IPS-18c (cell line): ENCODE measurements around the gene GTF2A1.

Experiments
- H3K4me3 ChIP-seq: 2 replicates; pipeline ENCODE4 v1.7.0; 2013; ENCODE audit warnings: low read depth, mild to moderate bottlenecking, low read length, moderate library complexity; ENCODE audit not compliant: insufficient read depth
- H3K9me3 ChIP-seq: one replicate; pipeline ENCODE4 v1.6.1; 2013; ENCODE audit warnings: mild to moderate bottlenecking, low read length, moderate library complexity; ENCODE audit not compliant: control insufficient read depth, insufficient read depth

GTF2A1 gene

DNA sequence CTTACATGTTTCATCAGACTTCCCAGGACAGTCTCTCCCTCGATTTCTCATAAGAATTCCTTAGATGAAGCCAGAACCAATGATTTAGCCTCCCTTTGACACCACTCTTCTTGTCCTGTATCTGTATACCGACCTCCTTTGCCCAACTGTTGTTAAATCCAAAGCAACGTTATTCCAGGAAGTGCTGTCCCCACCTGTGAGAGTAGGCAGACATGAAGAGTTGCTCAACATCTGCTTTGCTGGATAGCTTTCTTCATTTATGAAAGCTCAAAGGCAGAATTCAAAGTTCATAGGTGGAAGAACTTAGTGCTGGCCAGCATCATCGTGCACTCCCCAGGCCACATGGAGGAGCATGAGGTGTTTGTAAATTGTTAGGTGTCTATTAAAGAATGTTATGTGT is 55.6 kb downstream of the GTF2A1 start:
- Histone ChIP-seq H3K4me3 (no peak overlapping the region), H3K9me3 (no peaks in the 10 kb centered on the region)

DNA sequence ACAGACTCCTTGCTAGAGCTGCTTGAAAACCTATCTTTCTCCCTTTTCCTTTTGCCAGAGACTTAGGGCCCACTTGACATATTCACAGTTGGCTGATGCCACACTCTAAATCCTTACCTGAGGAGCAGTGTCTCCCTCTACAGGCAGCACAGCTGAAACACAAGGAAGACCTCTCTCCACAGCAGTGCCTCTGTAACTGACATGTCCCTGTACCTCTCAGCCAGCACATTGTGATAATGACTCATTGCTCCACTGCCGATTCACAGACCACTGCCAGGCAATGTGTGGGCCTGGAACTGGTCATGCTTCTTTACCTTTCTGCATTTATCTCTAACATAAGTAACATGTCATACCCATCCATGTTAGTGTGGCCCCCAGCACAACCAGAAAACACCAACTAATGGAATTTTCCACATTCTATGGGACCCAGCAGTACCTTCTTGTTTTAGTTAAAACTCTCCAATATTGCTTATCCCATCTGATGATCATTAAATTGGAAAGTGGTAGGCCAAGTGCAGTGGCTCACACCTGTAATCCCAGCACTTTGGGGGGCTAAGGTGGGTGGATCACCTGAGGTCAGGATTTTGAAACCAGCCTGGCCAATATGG is 56.5 kb downstream of the GTF2A1 start:
- no peaks in the 10 kb centered on the region for H3K9me3 ChIP-seq
- H3K4me3 ChIP-seq: no peak overlapping the region

DNA sequence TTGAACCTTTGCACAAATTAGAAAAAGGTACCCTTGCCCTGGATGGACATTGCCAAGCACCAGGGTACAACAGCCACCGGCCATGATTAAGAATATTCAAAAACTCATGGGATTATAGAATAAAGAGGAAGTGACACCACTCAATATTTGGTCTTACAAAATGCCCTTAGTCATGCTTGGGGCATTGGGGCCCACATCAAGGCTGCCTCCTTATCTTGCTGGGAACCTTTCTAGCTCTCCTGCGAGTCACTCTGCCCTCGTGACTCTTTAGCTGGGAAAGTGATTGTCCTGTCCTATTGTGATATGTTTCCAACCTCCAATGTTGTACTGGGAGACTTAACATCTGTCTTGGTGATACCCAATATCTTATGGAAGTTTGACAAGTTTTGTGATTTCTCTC is 57.8 kb downstream of the GTF2A1 start:
- no peak overlapping the region for H3K4me3 ChIP-seq
- H3K9me3 ChIP-seq: no peaks in the 10 kb centered on the region

GRCh38 chr14:81161749-81162148 is 59.0 kb downstream of the GTF2A1 start:
- no peaks in the 10 kb centered on the region for H3K9me3 ChIP-seq
- no peak overlapping the region for H3K4me3 ChIP-seq

DNA sequence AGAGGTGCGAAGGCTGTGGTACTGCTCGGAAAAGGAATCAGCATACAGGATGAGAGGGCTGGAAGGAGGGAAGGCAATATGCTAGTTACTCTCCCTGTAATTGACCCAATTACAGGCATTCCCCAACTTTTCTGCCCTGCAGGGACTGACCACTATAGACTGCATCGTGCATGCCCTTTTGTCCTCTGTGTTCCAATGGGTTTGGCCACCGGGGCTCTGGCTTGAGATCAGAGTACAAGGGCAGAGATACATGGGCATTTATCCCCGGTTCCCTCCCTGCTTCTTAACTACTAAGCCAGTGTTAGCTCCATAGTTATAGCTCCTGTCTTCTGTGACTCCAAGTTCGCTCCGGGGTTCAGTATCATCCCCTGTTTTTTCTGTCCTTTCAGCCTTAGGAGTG is 59.7 kb downstream of the GTF2A1 start:
- Histone ChIP-seq H3K9me3 (no peaks in the 10 kb centered on the region), H3K4me3 (no peak overlapping the region)

- Histone ChIP-seq H3K9me3 (no peaks in the 10 kb centered on the region), H3K4me3 (no peak overlapping the region)
These were observed 63.3 kb downstream of the GTF2A1 start for GRCh38 chr14:81157431-81157830.

DNA sequence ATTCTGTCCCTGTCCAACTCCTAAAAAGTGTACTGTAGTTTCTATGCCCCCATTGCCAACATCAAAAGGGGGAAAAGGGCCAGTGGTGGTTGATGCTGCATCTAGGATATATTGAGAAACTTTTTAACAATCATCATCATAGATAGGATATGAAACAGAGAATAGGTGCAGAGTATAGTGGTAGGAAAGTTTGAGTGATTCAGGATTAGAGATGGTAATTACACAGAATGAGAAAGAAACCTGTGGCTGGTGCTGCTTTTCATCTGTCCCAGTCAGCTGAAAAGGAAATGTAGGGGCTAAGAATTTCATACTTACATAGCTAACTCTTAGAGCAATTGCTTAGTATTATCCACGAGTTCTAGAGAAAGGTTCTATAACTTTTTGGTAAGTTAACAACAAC is 67.6 kb downstream of the GTF2A1 start:
- H3K9me3 ChIP-seq: no peaks in the 10 kb centered on the region
- H3K4me3 ChIP-seq: no peak overlapping the region

DNA sequence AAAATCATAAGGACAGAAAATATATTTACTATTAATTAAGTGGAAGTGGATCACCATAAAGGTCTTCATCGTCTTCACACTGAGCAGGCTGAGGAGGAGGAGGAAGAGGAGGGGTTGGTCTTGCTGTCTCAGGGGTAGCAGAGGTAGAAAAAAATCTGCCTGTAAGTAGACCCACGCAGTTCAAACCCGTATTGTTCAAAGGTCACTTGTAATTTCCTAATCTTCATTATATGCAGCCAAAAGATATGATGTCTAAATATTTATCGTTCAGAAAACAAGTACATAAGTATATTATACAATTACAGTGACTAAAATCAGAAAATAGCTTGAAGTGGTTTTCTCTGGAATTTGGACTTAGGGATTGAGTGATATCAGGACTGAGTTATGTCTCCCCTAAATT is 72.1 kb downstream of the GTF2A1 start:
- H3K9me3 ChIP-seq: no peaks in the 10 kb centered on the region
- H3K4me3 ChIP-seq: no peak overlapping the region

GRCh38 chr14:81147140-81147897 is 73.4 kb downstream of the GTF2A1 start:
- no peak overlapping the region for H3K4me3 ChIP-seq
- no peaks in the 10 kb centered on the region for H3K9me3 ChIP-seq

- H3K9me3 ChIP-seq: no peaks in the 10 kb centered on the region
- H3K4me3 ChIP-seq: no peak overlapping the region
These were observed 75.7 kb downstream of the GTF2A1 start for GRCh38 chr14:81144824-81145603.

DNA sequence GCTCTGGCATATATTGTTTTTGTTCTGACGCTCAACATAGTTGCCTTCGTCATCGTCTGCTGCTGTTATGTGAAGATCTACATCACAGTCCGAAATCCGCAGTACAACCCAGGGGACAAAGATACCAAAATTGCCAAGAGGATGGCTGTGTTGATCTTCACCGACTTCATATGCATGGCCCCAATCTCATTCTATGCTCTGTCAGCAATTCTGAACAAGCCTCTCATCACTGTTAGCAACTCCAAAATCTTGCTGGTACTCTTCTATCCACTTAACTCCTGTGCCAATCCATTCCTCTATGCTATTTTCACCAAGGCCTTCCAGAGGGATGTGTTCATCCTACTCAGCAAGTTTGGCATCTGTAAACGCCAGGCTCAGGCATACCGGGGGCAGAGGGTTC is 77.0 kb downstream of the GTF2A1 start:
- no peaks in the 10 kb centered on the region for H3K9me3 ChIP-seq
- no peak overlapping the region for H3K4me3 ChIP-seq

GRCh38 chr14:81141426-81141825 is 79.3 kb downstream of the GTF2A1 start:
- Histone ChIP-seq H3K4me3 (no peak overlapping the region), H3K9me3 (no peaks in the 10 kb centered on the region)

DNA sequence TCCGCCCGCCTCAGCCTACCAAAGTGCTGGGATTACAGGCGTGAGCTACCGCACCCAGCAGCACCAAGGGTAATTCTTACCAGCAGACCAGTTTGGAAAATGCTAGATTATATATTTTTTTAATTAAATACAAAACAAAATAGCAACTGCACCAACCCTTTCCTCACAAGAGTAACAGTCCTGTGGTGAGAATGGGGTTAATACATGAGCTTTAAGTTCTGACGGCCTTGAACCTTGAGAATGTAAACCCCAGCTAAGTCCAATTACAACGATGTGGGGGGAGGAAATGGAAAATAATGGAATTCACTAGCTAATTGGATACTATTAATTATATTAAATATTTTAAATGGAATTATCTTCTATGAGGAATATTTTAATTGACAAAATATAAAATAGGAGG is 82.3 kb downstream of the GTF2A1 start:
- no peaks in the 10 kb centered on the region for H3K9me3 ChIP-seq

DNA sequence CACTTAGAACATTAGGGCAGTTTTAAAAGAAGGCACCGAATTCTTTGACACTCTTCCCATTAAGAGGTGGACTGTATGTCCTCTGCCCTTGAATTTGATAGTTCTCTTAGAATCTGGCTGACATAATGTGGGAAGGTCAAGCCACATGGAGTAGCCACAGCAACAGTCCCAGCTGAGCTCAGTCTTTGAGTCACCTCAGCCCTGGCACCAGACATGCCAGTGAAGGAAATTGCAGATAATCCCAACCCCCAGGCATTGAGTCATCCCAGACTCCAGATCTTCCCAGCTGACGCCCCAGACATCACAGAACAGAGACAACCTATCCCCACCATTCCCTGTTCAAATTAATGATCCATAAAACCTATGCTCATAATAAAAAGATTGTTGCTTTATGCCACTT is 83.4 kb downstream of the GTF2A1 start:
- Histone ChIP-seq H3K9me3 (no peaks in the 10 kb centered on the region), H3K4me3 (no peak overlapping the region)

More for the DNA sequence above, 82.3 kb downstream of the GTF2A1 start:
- no peak overlapping the region for H3K4me3 ChIP-seq

- no peak overlapping the region for H3K4me3 ChIP-seq
- no peaks in the 10 kb centered on the region for H3K9me3 ChIP-seq
These were observed 87.4 kb downstream of the GTF2A1 start for GRCh38 chr14:81133400-81133799.

DNA sequence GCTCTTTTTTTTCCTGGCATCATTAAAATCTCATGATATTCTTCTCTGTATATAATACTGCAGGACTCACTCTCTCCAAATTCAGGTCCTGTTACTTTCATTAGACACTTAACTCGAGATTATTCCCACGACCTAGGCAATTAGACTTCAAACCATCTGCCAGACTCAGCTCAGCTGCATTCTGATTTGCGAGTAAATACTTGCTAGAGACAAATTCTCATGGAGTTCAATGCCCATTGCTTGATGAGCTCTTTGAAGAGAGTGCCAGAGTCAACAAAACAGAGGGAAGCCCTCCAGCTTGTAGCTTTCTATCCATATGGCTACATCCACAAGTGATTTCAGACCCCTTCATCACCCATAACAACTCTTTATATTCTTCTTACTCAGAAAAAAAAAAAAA is 88.3 kb downstream of the GTF2A1 start:
- no peaks in the 10 kb centered on the region for H3K9me3 ChIP-seq
- no peak overlapping the region for H3K4me3 ChIP-seq

GRCh38 chr14:81129242-81129641 is 91.5 kb downstream of the GTF2A1 start:
- Histone ChIP-seq H3K4me3 (no peak overlapping the region), H3K9me3 (no peaks in the 10 kb centered on the region)

DNA sequence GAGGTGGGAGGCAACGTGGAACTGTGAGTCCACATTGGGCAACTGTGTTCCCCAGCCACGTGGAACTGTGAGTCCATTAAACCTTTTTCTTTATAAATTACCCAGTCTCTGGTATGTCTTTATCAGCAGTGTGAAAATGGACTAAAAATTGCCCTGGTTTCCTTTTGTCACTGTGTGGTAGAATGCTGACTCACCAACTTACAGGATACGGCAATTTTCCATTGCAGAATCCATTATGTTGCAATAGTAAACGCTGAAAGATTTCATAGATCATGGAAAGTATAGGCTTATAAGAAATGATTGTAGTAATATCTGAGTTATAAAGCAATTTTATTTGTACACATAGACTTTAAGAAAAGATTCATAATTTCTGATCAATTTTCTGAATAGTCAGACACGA is 93.0 kb downstream of the GTF2A1 start:
- Histone ChIP-seq H3K9me3 (no peaks in the 10 kb centered on the region), H3K4me3 (no peak overlapping the region)
